ENCODE data around the gene C11orf86.

Gene C11orf86

GRCh38 chr11:67024966-67025365 is 49.9 kb downstream of the C11orf86 start:
- no peak for DNase-seq
- no peak overlapping the region for H3K9ac ChIP-seq (ENCODE audit: low read depth, low read length)
- H3K4me1 ChIP-seq (ENCODE audit: insufficient read depth, low read length) = peaks cover 17% of the 10 kb centered on the region
- peaks cover 14% of the 10 kb centered on the region for H4K20me1 ChIP-seq (ENCODE audit: insufficient read depth, low read length)
- TF ChIP-seq EZH2 (IDR thresholded peaks at IDR 0.05; ENCODE audit: borderline replicate concordance, low read depth, low read length, severe bottlenecking) = no peak
- no peak for TF ChIP-seq CTCF (IDR thresholded peaks at IDR 0.05; ENCODE audit: borderline replicate concordance, extremely low read depth, low read length, poor library complexity, severe bottlenecking)
- H2AFZ ChIP-seq (ENCODE audit: low read depth, low read length) = no peak overlapping the region
- H3K79me2 ChIP-seq (ENCODE audit: insufficient read depth, low read length) = no peaks in the 10 kb centered on the region
- ATAC-seq (ENCODE audit: insufficient read depth, low read depth) = no peak
- H3K9me3 ChIP-seq (ENCODE audit: insufficient read depth, low read length, severe bottlenecking) = no peaks in the 10 kb centered on the region
- peaks cover 13% of the 10 kb centered on the region for H3K27me3 ChIP-seq (ENCODE audit: insufficient read depth, low read length, poor library complexity)
- H3K4me3 ChIP-seq (ENCODE audit: low read depth in 1 of 2, low read length in 2 of 2) = no peak overlapping the region
- H3K4me2 ChIP-seq (ENCODE audit: insufficient read depth, low read length) = no peak overlapping the region
- no peaks in the 10 kb centered on the region for H3K36me3 ChIP-seq (ENCODE audit: insufficient read depth, low read length)
- H3K27ac ChIP-seq (ENCODE audit: low read length) = no peak overlapping the region

GRCh38 chr11:67025750-67026149 is 50.6 kb downstream of the C11orf86 start:
- Histone ChIP-seq H3K4me3 (ENCODE audit: low read depth in 1 of 2, low read length in 2 of 2) (no peak overlapping the region), H3K4me1 (ENCODE audit: insufficient read depth, low read length) (peaks cover 17% of the 10 kb centered on the region), H3K27ac (ENCODE audit: low read length) (no peak overlapping the region), H3K27me3 (ENCODE audit: insufficient read depth, low read length, poor library complexity) (peaks cover 15% of the 10 kb centered on the region), H3K4me2 (ENCODE audit: insufficient read depth, low read length) (no peak overlapping the region), H3K79me2 (ENCODE audit: insufficient read depth, low read length) (no peaks in the 10 kb centered on the region), H4K20me1 (ENCODE audit: insufficient read depth, low read length) (peaks cover 10% of the 10 kb centered on the region), H2AFZ (ENCODE audit: low read depth, low read length) (no peak overlapping the region), H3K9me3 (ENCODE audit: insufficient read depth, low read length, severe bottlenecking) (no peaks in the 10 kb centered on the region), H3K36me3 (ENCODE audit: insufficient read depth, low read length) (no peaks in the 10 kb centered on the region), H3K9ac (ENCODE audit: low read depth, low read length) (no peak overlapping the region)
- TF ChIP-seq CTCF (IDR thresholded peaks at IDR 0.05; ENCODE audit: borderline replicate concordance, extremely low read depth, low read length, poor library complexity, severe bottlenecking) = no peak
- no peak for TF ChIP-seq EZH2 (IDR thresholded peaks at IDR 0.05; ENCODE audit: borderline replicate concordance, low read depth, low read length, severe bottlenecking)
- DNase-seq (no peak), ATAC-seq (ENCODE audit: insufficient read depth, low read depth) (no peak)
